ENCODE measurements around the gene RBM20.
"Not testable (repeated sequence)": the region's sequence is repeated elsewhere in the genome, so short reads cannot be mapped to it uniquely, and the experiment has no call there.

RBM20 gene

DNA sequence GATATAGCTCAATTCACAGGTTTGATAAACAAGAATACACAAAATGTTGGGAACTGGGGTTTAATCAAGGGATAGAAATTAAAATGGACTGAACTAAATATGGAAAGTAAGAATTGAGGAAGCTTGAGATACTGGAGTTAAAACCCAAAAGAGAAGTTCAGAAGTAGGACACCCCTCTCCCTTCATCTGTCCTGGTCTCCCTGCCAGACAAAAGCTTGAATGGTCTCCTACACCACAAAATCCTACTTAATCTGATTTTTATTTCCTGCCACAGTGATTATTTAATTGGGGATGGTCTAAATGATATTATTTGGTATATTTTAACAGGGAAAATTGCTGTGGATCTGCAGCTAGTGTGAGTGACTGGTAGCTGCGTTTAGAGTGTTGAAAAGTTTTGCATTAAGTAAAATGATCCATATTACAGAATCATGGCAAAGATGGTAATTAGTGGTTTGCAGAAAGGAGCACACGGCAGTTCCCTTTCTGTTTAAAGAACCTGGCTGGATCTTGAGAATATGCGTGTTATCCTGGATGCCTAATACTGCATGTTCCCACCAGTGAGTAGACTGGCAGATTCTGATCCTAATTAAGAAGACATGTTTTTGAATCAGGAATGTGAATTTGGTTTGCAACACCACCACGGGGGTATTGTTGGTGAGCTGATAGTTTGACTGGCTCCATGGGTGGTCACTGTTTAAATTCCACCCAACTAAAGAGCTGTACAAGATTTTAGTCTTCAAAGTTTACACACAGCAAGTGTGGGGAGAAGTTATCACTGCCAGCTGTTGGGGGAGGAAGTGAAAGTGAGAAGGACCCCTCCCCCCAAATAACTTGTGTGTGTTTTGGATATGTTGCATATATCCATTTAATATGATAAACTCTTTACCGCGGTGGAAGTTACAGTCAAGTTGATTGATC is 5.5 kb downstream of the RBM20 start:
- DNase-seq: no peak

DNA sequence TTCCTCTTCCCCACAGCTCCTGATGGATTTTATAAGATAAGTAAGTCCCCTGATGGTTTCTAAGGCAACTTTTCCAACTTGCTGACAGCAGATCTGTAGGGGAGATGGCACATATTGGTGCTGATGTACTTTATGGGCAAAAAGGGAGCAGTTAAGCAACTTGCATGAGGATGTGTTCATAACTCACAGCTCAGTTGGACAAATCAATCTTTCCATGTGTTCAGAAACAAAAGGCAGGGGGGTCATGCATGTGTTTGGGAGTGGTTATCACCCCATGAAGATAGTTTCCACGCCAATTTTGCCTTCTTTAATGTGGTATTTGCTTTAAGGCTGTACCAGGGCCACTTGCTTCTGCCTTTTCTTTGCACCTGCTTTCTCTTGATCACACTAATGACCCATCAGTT is 6.1 kb downstream of the RBM20 start:
- DNase-seq: no peak

DNA sequence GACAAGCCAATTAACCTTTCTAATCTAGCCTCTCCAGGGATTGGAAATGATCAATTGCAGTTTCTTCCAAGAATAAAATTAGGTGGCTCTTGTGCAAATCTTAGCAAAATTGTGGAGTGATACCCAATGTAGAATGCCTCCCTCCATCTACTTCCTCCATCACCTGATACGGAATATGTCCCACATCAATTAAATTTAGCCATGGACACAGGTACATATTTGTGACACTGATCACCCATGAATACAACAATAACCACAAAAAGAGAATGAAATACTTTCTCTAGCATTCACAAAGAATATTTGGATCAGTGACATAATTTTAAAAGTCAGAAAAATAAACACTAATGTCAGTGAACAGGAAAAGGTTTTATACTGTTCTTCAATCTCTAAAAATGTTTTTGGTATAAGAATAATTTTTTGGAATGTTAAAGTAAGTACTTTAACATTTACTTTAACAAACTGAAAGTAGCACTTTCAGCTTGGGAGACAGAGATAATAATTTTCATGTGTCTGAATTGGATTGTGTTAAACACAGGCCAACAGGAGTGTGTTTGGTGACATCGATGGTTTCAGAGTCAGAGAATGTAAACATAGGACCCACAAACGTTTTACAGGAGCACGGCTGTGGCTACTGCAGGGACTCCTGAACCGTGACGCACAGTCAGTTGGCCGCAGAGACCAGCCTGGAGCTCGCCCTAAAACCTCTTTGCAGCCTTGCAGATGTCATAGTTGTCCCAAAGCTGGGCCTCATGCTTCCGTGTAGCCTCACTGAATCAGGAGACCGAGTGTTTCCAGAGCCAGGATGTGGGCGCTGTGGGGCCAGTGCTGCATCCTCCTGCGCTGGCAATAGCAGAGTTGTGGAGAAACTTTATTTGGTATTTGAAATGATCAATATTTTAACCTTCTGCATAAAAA is 7.2 kb downstream of the RBM20 start:
- no peak for DNase-seq

DNA sequence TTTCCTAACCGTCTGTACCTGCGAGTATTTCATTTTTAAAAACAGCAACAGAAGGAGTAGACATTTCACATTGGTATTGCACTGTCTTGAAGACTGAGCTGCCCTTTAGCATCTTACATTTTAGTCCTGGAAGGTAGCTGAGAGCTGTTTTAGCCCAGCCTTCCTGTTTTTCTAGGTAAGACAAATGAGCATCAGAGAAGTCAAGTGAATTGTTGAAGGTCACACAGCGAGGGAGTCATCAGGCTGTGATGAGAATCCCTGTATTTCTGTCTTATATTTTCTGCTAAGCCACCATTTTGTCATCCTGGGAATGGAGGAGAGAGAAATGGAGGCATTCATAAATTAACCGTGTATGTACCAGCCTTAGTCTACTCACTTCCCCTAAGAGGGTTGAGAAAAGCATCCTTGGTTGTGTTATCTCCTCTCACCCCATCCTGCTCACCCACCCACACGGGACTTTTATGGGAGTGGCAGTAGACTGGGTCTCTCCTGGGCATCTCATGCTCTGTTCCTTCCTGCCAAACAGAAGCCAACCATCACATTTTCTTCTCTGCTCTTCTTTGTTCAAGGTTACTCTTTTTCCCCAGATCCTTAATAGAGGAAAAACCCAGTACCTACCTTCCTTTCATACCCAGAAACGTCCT is 8.5 kb downstream of the RBM20 start:
- DNase-seq: no peak

DNA sequence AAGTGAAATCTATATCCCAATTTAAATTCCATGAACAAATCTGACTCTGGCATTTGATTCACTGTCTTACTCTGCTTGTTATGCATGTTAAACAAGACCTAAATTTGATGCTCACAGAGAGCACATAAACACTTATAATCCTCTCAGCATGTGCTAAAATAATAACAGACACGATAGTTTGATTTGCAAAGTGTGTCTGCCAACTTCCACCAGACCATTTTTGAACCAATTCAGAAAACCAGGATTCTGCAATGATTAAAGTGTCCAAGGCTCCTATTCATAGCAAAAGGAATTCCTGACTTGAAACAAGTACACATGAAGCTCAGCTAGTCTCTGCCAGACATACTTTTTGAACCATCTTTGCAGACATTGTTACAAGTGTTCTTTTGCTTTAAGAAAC is 11.2 kb downstream of the RBM20 start:
- DNase-seq: no peak

DNA sequence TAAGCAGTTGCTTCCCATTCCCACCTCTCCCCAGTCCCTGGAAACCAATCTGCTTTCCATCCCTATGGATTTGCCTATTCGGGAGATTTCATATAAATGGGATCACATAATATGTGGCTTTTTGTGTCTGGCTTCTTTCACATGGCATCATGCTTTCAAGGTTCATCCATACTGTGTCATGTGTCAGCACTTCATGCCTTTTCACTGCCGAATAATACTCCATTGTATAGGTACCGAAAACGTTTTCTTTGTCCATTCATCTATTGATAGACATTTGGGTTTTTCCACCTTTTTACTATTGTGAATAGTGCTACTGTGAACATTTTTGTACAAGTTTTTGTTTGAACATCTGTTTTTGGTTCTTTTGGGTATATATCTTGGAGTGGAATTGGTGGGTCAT is 12.5 kb downstream of the RBM20 start:
- DNase-seq: no peak

DNA sequence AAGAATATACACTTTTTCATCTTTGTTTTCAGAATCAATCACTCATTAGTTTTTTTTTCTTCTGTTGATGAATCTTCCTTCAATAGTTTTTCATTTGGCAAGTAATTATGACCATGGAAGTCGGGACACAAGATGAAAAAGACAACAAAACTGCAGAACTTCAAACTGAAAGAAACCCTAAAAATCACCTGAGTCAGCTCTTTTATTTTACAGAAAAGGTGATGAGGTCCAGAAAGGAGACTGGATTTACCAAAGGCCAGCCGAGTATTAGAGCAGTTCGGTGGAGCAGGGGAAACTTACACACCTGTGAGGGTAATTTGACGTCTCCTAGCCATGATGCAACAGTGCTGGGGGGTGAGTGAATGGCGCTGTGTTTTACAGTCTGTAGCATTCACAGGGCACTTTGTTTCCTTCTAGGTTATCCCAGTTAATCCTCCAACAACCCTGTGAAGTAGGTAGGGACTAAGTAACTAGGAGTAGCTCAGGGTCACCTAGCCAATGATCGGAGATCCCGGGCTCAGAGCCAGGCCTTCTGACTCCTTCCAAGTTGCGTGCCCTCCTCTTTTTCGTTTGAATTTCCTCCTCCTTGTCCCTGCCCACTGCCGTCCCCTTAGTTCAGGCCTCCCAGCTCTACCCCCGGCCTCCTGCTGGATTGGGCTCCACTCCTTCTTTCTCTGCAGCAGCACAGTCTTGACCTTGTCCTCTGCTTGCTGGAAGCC is 14.0 kb downstream of the RBM20 start:
- no peak for DNase-seq

DNA sequence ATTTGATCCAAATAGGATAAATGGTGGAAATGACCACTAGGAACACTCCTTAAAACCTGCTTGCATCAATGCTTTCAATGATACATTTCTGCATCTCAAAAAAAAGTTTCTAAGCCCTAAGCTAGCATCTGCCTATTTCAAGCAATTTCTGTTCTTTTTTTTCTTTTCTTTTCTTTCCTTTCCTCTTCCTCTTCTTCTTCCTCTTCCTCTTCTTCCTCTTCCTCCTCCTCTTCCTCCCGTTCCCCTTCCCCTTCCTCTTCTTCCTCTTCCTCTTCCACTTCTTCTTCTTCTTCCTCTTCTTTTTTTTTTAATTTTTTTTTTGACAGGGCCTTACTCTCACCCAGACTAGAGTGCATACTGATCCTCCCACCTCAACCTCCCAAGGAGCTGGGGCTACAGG is 15.4 kb downstream of the RBM20 start:
- no peak for DNase-seq

DNA sequence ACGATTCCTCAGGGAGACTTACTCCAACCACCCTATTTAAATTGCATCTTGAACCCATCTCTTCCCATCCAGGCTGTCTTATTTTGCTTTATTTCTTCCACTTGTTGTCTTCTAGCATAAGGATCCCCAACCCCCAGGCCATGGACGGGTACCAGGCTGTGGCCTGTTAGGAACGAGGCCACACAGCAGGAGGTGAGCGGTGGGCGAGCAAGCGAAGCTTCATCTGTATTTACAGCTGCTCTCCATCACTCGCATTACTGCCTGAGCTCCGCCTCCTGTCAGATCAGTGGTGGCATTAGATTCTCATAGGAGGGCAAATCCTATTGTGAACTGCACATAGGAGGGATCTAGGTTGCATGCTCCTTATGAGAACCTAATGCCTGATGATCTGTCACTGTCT is 16.2 kb downstream of the RBM20 start:
- DNase-seq: not testable (repeated sequence)

DNA sequence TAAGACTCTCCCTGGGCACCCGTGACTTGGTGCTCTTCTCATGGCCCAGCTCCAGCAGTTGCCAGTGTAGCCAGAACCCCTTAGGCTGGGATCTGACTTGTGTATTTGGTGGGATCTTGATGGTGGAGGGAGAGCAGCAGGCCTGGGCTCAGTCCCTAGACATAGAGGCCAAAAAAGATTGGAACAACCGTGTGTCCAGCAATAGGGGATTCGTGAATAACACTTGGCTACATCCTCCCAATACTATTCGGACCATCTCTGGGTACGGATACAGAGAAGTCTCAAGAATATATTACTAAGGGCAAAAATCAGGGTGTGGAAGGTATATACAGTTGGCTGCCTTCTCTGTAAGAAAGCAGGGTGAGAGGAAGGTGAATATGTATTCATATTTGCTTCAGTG is 17.2 kb downstream of the RBM20 start:
- DNase-seq: no peak

DNA sequence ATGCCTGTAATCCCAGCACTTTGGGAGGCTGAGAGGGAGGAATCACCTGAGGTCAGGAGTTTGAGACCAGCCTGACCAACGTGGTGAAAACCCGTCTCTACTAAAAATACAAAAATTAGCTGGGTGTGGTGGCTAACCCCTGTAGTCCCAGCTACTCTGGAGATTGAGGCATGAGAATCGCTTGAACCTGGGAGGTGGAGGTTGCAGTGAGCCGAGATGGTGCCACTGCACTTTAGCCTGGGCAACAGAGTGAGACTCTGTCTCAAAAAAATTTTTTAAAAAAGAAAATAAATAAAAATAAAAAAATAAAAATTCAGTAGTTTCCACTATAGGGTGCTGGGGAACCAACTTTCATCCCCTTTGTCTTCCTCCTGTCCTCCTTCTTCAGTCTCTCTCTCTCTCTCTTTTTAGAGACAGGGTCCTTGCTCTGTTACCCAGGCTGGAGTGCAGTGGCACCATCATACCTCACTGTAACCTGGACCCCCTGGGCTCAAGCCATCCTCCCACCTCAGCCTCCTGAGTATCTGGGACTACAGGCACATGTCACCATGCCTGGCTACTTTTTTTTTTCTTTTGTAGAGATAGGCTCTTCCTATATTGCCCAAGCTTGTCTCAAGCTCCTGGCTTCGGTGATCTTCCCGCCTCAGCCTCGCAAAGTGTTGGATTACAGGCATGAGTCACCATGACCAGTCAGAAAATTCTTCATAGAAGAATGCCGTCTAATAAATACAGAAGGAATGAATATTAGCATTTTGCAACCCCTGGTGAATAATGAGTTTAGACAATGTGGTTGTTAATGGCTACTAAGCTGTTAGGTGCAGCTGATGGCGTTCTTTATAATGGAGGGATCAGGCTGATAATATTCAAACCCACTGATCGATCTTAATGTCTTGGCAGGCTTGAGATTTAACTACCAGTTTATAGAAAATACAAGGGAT is 20.6 kb downstream of the RBM20 start:
- peak; percentile 44 for DNase-seq

DNA sequence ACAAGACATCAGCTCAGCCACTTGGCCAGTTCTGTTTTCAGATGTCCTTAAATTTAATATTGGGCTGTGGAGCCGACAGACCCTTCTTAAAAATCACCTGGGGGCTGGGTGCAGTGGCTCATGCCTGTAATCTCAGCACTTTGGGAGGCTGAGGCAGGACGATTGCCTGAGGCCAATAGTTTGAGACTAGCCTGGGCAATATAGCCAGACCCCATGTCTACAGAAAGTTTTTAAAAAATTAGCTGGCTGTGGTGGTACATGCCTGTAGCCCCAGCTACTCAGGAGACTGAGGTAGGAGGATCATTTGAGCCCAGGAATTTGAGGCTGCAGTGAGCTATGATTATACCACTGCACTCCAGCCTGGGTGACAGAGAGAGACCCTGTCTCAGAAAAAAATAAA is 22.1 kb downstream of the RBM20 start:
- DNase-seq: not testable (repeated sequence)

DNA sequence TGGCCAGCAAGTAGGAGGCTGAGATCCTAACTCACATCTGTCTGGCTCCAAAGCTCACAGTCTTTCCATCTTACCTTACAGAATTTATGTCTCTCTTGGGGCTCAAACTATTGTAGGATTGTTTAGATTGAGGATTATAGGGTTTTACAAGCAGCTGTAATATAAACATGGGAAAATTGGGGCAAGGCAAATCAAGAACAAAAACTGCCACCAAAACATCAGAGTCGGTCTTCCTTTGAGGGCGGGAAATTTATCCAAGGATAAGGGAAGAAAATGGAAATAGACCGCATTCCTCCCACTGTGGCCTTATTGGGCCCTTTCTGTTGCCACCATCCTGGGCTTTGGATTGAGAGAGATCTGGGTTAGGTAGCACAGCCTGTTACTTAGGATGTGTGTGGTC is 22.5 kb downstream of the RBM20 start:
- no peak for DNase-seq

DNA sequence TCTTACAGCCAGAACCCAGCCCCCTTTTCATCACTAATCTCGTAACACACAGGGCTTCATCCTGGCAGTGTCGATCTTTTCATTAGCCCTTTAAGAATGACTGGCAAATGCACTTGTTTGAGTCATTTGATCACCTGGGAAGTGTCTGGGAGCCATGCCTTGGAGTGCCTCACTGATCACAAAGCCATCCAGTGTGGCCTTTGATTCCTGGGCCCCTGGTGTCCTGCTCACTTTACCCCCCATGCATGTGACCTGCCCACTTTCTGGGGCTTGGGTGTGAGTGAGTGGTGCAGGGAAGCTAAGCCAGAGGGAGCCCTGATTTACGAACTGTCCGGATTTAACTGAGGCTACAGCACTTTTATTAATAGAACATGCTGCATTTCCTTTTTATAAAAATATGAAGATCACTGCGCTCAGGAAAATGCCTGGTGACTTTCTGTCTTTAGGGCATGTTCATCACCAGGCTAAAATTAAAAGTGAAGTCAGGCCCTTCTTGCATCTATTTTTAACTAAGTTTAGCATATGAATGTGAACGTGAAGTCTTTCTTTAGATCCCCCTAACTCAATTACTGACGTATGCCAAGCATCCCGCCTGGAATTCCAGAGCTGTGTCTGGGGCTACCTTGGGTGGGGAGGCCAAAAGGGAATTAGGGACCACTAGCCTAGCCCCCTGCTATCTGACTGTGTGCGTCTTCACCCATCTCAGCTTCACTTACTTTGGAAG is 23.6 kb downstream of the RBM20 start:
- DNase-seq: no peak

DNA sequence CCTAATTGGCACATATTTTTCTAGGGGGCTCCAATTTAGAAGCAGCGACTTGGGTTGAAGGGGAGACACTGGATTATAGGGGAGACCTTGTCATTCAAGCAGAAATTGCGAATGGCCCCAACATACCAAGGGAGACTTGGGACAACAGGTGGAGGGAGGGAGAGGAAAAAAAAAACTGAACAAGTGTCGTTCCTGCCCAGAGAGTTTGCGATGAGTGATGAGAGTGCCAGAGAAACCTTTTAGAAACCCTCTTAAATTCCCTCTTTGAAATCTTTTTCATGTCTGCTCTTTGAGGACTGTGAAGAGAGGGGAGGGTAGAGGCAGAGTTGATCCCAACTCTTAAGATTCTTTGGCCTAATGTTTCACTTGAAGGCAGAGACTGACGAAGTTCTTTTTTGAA is 24.3 kb downstream of the RBM20 start:
- DNase-seq: no peak

DNA sequence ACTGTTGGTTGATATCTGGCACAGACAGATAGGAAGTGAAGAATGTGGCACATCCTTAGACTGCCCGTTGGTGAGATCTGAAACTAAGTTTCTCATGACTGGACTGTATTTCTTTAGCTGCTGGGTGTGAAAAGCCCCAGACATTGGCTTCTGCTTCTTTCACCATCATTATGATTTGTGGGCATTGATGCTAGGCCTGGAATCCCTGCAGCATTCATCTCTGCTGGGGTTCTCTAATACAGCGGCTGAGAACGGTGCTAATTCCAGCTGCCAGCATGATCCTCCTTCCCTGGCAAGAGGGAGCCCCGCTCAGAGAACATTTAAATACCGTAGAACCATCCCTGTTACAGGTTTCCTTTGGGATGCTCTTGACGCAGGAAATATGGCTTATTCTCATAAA is 26.2 kb downstream of the RBM20 start:
- DNase-seq: no peak

DNA sequence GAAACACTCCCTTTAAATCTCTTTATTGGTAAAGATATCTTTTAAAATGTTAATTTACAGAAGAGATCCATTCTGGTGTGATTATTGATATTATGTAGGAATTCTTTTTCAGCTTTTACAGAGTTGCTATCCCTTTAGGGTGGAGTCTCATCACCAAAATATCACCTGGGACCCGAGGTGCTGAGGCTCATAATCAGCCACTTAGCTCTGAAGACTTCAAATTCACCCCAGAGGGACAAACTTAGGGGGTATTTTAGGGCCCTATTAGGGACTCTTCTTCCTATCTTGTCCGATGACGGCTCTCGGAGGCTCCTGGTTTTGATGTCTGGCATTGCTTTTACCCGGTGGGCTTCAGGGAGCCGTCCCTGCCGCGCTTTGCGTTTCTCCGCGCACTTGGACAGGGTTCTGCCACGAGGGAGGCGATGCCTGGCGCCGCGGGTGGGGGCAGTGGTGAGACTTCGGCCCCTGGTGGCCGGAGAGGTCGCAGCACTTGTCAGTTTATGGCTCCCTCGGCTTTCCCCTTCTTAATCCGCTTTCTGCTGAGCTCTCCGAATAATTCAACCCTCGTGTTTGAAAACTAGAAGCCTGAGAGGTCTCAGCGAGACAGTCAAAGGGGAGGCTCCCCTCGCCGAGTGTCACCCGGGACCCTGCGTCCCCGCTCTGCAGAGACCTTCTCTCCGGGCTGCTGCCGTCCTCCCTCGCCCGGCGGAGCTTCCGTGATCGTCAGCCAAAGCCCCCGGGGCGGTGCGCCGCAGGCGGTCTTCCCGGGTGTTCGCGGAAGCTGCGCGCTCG is 27.8 kb downstream of the RBM20 start:
- peak; percentile 27 for DNase-seq

DNA sequence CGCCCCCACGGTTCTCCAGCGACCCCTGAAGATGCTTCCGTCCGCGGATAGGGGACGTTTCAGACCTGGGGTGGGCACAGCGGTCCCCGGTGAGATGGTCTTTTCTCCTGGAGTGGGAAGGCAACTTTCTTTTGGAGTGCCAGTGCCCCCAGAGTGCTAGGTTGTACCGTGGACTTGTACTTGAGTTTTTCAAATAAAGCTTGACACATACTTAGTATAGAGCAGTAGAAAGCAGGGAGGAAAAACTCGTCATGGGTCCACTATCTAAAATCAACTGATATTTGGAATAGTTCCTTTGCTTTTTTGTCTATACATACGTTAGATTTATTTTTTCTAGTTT is 28.4 kb downstream of the RBM20 start:
- DNase-seq: no peak

DNA sequence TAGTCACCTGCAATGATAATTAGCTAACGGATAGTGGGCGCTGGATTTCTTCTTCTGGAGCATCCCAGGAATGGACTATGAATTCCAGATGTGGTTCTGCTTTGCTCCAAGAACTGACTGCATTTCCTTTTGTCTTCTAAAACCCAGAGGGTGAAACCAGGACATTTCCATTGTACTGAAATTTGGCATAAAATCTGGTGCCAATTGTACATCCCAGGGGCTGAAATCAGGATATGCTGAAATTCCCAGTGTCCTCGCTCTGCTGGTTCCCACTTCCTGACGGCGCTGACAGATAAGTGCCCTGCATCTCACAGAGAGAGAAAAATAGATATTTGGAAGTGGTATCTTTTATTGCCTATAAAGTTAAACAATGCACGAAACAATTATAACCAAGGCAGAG is 31.9 kb downstream of the RBM20 start:
- no peak for DNase-seq

Measured in amniotic stem cell (primary cell).